ENCODE data around the gene ANTXR1.
"Not testable (repeated sequence)": the region's sequence is repeated elsewhere in the genome, so short reads cannot be mapped to it uniquely, and the experiment has no call there.

The ANTXR1 gene

GRCh38 chr2:69223759-69224511 is 211.0 kb downstream of the ANTXR1 start:
- no peaks in the 10 kb centered on the region for H3K36me3 ChIP-seq
- no peak overlapping the region for H3K4me3 ChIP-seq (ENCODE audit: low read depth, low read length)
- H3K27me3 ChIP-seq = no peaks in the 10 kb centered on the region
- no peak for TF ChIP-seq CTCF (IDR thresholded peaks at IDR 0.05; ENCODE audit: low read depth, low read length)
- no peak for DNase-seq
- H3K9me3 ChIP-seq = no peaks in the 10 kb centered on the region
- no peaks in the 10 kb centered on the region for H3K4me1 ChIP-seq

GRCh38 chr2:69224512-69224837 is 211.5 kb downstream of the ANTXR1 start:
- H3K4me1 ChIP-seq = no peaks in the 10 kb centered on the region
- no peaks in the 10 kb centered on the region for H3K27me3 ChIP-seq
- H3K36me3 ChIP-seq = no peaks in the 10 kb centered on the region
- no peak for DNase-seq
- no peak overlapping the region for H3K4me3 ChIP-seq (ENCODE audit: low read depth, low read length)
- H3K9me3 ChIP-seq = no peaks in the 10 kb centered on the region
- TF ChIP-seq CTCF (IDR thresholded peaks at IDR 0.05; ENCODE audit: low read depth, low read length) = no peak

GRCh38 chr2:69225933-69226332 is 213.0 kb downstream of the ANTXR1 start:
- TF ChIP-seq CTCF (IDR thresholded peaks at IDR 0.05; ENCODE audit: low read depth, low read length) = no peak
- no peaks in the 10 kb centered on the region for H3K4me1 ChIP-seq
- H3K27me3 ChIP-seq = no peaks in the 10 kb centered on the region
- no peaks in the 10 kb centered on the region for H3K9me3 ChIP-seq
- no peak for DNase-seq
- no peak overlapping the region for H3K4me3 ChIP-seq (ENCODE audit: low read depth, low read length)
- H3K36me3 ChIP-seq = no peaks in the 10 kb centered on the region

GRCh38 chr2:69226903-69227302 is 213.9 kb downstream of the ANTXR1 start:
- H3K9me3 ChIP-seq = no peaks in the 10 kb centered on the region
- no peaks in the 10 kb centered on the region for H3K4me1 ChIP-seq
- H3K36me3 ChIP-seq = no peaks in the 10 kb centered on the region
- H3K27me3 ChIP-seq = no peaks in the 10 kb centered on the region
- DNase-seq = no peak
- H3K4me3 ChIP-seq (ENCODE audit: low read depth, low read length) = no peak overlapping the region
- TF ChIP-seq CTCF (IDR thresholded peaks at IDR 0.05; ENCODE audit: low read depth, low read length) = no peak

- no peak for DNase-seq
- Histone ChIP-seq H3K4me1 (no peaks in the 10 kb centered on the region), H3K4me3 (ENCODE audit: low read depth, low read length) (no peak overlapping the region), H3K36me3 (no peaks in the 10 kb centered on the region), H3K9me3 (no peaks in the 10 kb centered on the region), H3K27me3 (no peaks in the 10 kb centered on the region)
- TF ChIP-seq CTCF (IDR thresholded peaks at IDR 0.05; ENCODE audit: low read depth, low read length) = no peak
Measured at GRCh38 chr2:69227716-69228115, 214.7 kb downstream of the ANTXR1 start.

GRCh38 chr2:69230946-69231345 is 218.0 kb downstream of the ANTXR1 start:
- not testable (repeated sequence) for H3K4me1 ChIP-seq; H3K27me3 ChIP-seq; H3K36me3 ChIP-seq; H3K9me3 ChIP-seq; H3K4me3 ChIP-seq (ENCODE audit: low read depth, low read length); DNase-seq

Data from BE2C (cell line).